Measurements from ENCODE around the gene TPM4.

Gene TPM4

GRCh38 chr19:16091546-16092475 is 15.5 kb downstream of the TPM4 start:
- Histone ChIP-seq H4K5ac (ENCODE audit: low read length) (no peak overlapping the region), H3K4ac (ENCODE audit: low read depth, low read length) (no peak overlapping the region), H3K27me3 (ENCODE audit: insufficient read depth, low read length, poor library complexity) (no peaks in the 10 kb centered on the region), H2AK5ac (ENCODE audit: low read length) (no peak overlapping the region), H3K79me2 (ENCODE audit: control insufficient read depth, insufficient read depth, low read length) (peaks cover under 1% of the 10 kb centered on the region), H2BK5ac (ENCODE audit: low read length) (no peak overlapping the region), H3K9ac (ENCODE audit: low read length) (no peak overlapping the region), H3K23ac (ENCODE audit: low read length) (no peak overlapping the region), H3K4me3 (ENCODE audit: low read length) (no peak overlapping the region), H2BK120ac (ENCODE audit: low read depth, low read length) (no peak overlapping the region), H4K8ac (ENCODE audit: low read depth, low read length) (no peak overlapping the region), H3K4me1 (ENCODE audit: control insufficient read depth, low read depth, low read length) (no peaks in the 10 kb centered on the region), H3K36me3 (ENCODE audit: control insufficient read depth, insufficient read depth, low read length) (peaks cover 37% of the 10 kb centered on the region), H3K27ac (ENCODE audit: low read depth, low read length) (no peak overlapping the region), H3K56ac (ENCODE audit: low read length) (no peak overlapping the region), H3K4me2 (ENCODE audit: low read length) (no peak overlapping the region), H3K79me1 (ENCODE audit: low read length) (peaks cover 1% of the 10 kb centered on the region), H2BK15ac (replicated peaks; ENCODE audit: low read depth) (no peak overlapping the region), H3K18ac (ENCODE audit: low read length) (no peak overlapping the region)
- DNase-seq, result no peak
- WGBS (ENCODE audit: extremely low coverage, insufficient coverage, low lambda C conversion rate), result no CpG with 5 or more reads among the region's 13 CpGs

- Histone ChIP-seq H3K79me1 (ENCODE audit: low read length) (peaks cover 1% of the 10 kb centered on the region), H3K9ac (ENCODE audit: low read length) (no peak overlapping the region), H3K18ac (ENCODE audit: low read length) (no peak overlapping the region), H3K27ac (ENCODE audit: low read depth, low read length) (no peak overlapping the region), H4K8ac (ENCODE audit: low read depth, low read length) (no peak overlapping the region), H2BK5ac (ENCODE audit: low read length) (no peak overlapping the region), H3K27me3 (ENCODE audit: insufficient read depth, low read length, poor library complexity) (no peaks in the 10 kb centered on the region), H3K23ac (ENCODE audit: low read length) (no peak overlapping the region), H3K4me2 (ENCODE audit: low read length) (no peak overlapping the region), H2BK15ac (replicated peaks; ENCODE audit: low read depth) (no peak overlapping the region), H3K4me1 (ENCODE audit: control insufficient read depth, low read depth, low read length) (no peaks in the 10 kb centered on the region), H4K5ac (ENCODE audit: low read length) (no peak overlapping the region), H3K36me3 (ENCODE audit: control insufficient read depth, insufficient read depth, low read length) (peaks cover 36% of the 10 kb centered on the region), H3K79me2 (ENCODE audit: control insufficient read depth, insufficient read depth, low read length) (no peaks in the 10 kb centered on the region), H3K56ac (ENCODE audit: low read length) (no peak overlapping the region), H2BK120ac (ENCODE audit: low read depth, low read length) (no peak overlapping the region), H3K4ac (ENCODE audit: low read depth, low read length) (no peak overlapping the region), H2AK5ac (ENCODE audit: low read length) (no peak overlapping the region), H3K4me3 (ENCODE audit: low read length) (no peak overlapping the region)
- DNase-seq, result no peak
- no CpG with 5 or more reads among the region's 10 CpGs for WGBS (ENCODE audit: extremely low coverage, insufficient coverage, low lambda C conversion rate)
Observed at GRCh38 chr19:16094360-16095070, 18.2 kb downstream of the TPM4 start.

- Histone ChIP-seq H3K56ac (ENCODE audit: low read length) (no peak overlapping the region), H3K18ac (ENCODE audit: low read length) (no peak overlapping the region), H3K79me2 (ENCODE audit: control insufficient read depth, insufficient read depth, low read length) (no peaks in the 10 kb centered on the region), H4K5ac (ENCODE audit: low read length) (no peak overlapping the region), H3K4me1 (ENCODE audit: control insufficient read depth, low read depth, low read length) (no peaks in the 10 kb centered on the region), H3K23ac (ENCODE audit: low read length) (no peak overlapping the region), H2BK120ac (ENCODE audit: low read depth, low read length) (no peak overlapping the region), H3K27ac (ENCODE audit: low read depth, low read length) (no peak overlapping the region), H3K4me3 (ENCODE audit: low read length) (no peak overlapping the region), H3K9ac (ENCODE audit: low read length) (no peak overlapping the region), H3K4ac (ENCODE audit: low read depth, low read length) (no peak overlapping the region), H2AK5ac (ENCODE audit: low read length) (no peak overlapping the region), H2BK5ac (ENCODE audit: low read length) (no peak overlapping the region), H3K27me3 (ENCODE audit: insufficient read depth, low read length, poor library complexity) (no peaks in the 10 kb centered on the region), H4K8ac (ENCODE audit: low read depth, low read length) (no peak overlapping the region), H3K36me3 (ENCODE audit: control insufficient read depth, insufficient read depth, low read length) (peaks cover 36% of the 10 kb centered on the region), H3K4me2 (ENCODE audit: low read length) (no peak overlapping the region), H3K79me1 (ENCODE audit: low read length) (peaks cover 3% of the 10 kb centered on the region), H2BK15ac (replicated peaks; ENCODE audit: low read depth) (no peak overlapping the region)
- DNase-seq, result no peak
- WGBS (ENCODE audit: extremely low coverage, insufficient coverage, low lambda C conversion rate), result no CpG with 5 or more reads among the region's 13 CpGs
Observed at GRCh38 chr19:16095071-16095571, 18.8 kb downstream of the TPM4 start.

GRCh38 chr19:16096280-16096855 is 20.1 kb downstream of the TPM4 start:
- no peak overlapping the region for H3K9ac ChIP-seq (ENCODE audit: low read length)
- H3K18ac ChIP-seq (ENCODE audit: low read length), result no peak overlapping the region
- peaks cover 31% of the 10 kb centered on the region for H3K36me3 ChIP-seq (ENCODE audit: control insufficient read depth, insufficient read depth, low read length)
- H3K27me3 ChIP-seq (ENCODE audit: insufficient read depth, low read length, poor library complexity), result no peaks in the 10 kb centered on the region
- no peak overlapping the region for H3K23ac ChIP-seq (ENCODE audit: low read length)
- no peak overlapping the region for H4K8ac ChIP-seq (ENCODE audit: low read depth, low read length)
- H3K56ac ChIP-seq (ENCODE audit: low read length), result no peak overlapping the region
- no peaks in the 10 kb centered on the region for H3K4me1 ChIP-seq (ENCODE audit: control insufficient read depth, low read depth, low read length)
- no peak overlapping the region for H3K27ac ChIP-seq (ENCODE audit: low read depth, low read length)
- no CpG with 5 or more reads among the region's 10 CpGs for WGBS (ENCODE audit: extremely low coverage, insufficient coverage, low lambda C conversion rate)
- H3K79me1 ChIP-seq (ENCODE audit: low read length), result peaks cover 3% of the 10 kb centered on the region
- no peak overlapping the region for H3K4me2 ChIP-seq (ENCODE audit: low read length)
- no peak overlapping the region for H2BK15ac ChIP-seq (replicated peaks; ENCODE audit: low read depth)
- no peak overlapping the region for H3K4ac ChIP-seq (ENCODE audit: low read depth, low read length)
- H3K4me3 ChIP-seq (ENCODE audit: low read length), result no peak overlapping the region
- H2BK5ac ChIP-seq (ENCODE audit: low read length), result no peak overlapping the region
- no peak overlapping the region for H4K5ac ChIP-seq (ENCODE audit: low read length)
- no peak overlapping the region for H2AK5ac ChIP-seq (ENCODE audit: low read length)
- H3K79me2 ChIP-seq (ENCODE audit: control insufficient read depth, insufficient read depth, low read length), result no peaks in the 10 kb centered on the region
- no peak overlapping the region for H2BK120ac ChIP-seq (ENCODE audit: low read depth, low read length)
- no peak for DNase-seq

- Histone ChIP-seq H4K8ac (ENCODE audit: low read depth, low read length) (no peak overlapping the region), H3K4me1 (ENCODE audit: control insufficient read depth, low read depth, low read length) (no peaks in the 10 kb centered on the region), H2BK15ac (replicated peaks; ENCODE audit: low read depth) (no peak overlapping the region), H2BK120ac (ENCODE audit: low read depth, low read length) (no peak overlapping the region), H3K18ac (ENCODE audit: low read length) (no peak overlapping the region), H2AK5ac (ENCODE audit: low read length) (no peak overlapping the region), H3K27me3 (ENCODE audit: insufficient read depth, low read length, poor library complexity) (no peaks in the 10 kb centered on the region), H3K23ac (ENCODE audit: low read length) (no peak overlapping the region), H3K4me3 (ENCODE audit: low read length) (no peak overlapping the region), H3K27ac (ENCODE audit: low read depth, low read length) (no peak overlapping the region), H3K79me1 (ENCODE audit: low read length) (peaks cover 1% of the 10 kb centered on the region), H3K4me2 (ENCODE audit: low read length) (no peak overlapping the region), H2BK5ac (ENCODE audit: low read length) (no peak overlapping the region), H3K9ac (ENCODE audit: low read length) (no peak overlapping the region), H3K36me3 (ENCODE audit: control insufficient read depth, insufficient read depth, low read length) (peaks cover 27% of the 10 kb centered on the region), H3K4ac (ENCODE audit: low read depth, low read length) (no peak overlapping the region), H3K56ac (ENCODE audit: low read length) (no peak overlapping the region), H4K5ac (ENCODE audit: low read length) (no peak overlapping the region), H3K79me2 (ENCODE audit: control insufficient read depth, insufficient read depth, low read length) (no peaks in the 10 kb centered on the region)
- DNase-seq, result no peak
- no CpG with 5 or more reads among the region's 6 CpGs for WGBS (ENCODE audit: extremely low coverage, insufficient coverage, low lambda C conversion rate)
Observed at GRCh38 chr19:16098416-16098768, 22.1 kb downstream of the TPM4 start.

Data from mesendoderm (in vitro differentiated cells).